ENCODE measurements around the gene PLP1.
"Not testable (repeated sequence)": the region's sequence is repeated elsewhere in the genome, so short reads cannot be mapped to it uniquely, and the experiment has no call there.

Gene PLP1, protein sequence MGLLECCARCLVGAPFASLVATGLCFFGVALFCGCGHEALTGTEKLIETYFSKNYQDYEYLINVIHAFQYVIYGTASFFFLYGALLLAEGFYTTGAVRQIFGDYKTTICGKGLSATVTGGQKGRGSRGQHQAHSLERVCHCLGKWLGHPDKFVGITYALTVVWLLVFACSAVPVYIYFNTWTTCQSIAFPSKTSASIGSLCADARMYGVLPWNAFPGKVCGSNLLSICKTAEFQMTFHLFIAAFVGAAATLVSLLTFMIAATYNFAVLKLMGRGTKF

GRCh38 chrX:103776546-103776945 lies at the start of gene PLP1:
Gene PLP1 (plus strand): TSS chrX:103776840. CDS start chrX:103776996, 156 bp downstream.
- DNase-seq = no peak

- DNase-seq = peak; percentile 14
Observed at GRCh38 chrX:103727115-103727514, 49.5 kb upstream of the PLP1 start.

- DNase-seq = no peak
Observed at GRCh38 chrX:103729015-103729414, 47.6 kb upstream of the PLP1 start.

- DNase-seq = no peak
Observed at GRCh38 chrX:103730147-103730795, 46.4 kb upstream of the PLP1 start.

DNA sequence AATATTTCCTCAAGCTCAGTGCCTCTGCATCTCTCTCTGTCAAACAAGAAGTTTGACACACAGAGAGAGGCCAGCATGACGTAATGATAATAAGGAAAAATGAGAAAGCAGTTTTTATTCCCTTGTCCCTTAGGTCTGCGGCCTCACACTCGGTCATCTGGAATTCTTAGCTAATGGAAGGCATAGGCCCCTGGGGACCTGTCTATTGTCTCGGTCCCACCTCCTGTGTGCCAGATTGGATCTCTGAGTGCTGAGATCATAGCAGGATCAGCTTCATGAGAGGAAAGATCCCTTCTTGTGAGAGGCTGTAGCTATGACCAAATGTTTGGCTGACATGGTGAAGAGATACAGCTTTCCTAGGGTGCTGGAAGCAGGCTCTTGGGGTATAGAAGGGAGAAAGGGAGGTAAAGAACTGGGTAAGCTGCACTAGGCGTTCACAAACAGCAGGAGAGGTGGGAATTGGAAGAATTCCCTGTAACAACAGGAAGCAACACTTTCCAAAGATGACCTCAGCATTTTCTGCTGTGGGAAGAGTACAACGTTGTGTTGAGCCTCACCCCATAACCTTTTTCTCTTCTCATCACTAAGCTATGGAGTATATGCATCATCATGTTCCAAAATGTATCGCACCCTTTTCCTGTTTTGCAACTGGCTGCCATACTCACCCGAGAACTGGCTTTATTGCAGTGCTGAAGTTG lies 45.7 kb upstream of the PLP1 start:
- DNase-seq = peak; percentile 19

GRCh38 chrX:103733017-103733416 lies 43.6 kb upstream of the PLP1 start:
- no peak for DNase-seq

GRCh38 chrX:103734125-103734760 lies 42.4 kb upstream of the PLP1 start:
- peak; percentile 89 for DNase-seq

- DNase-seq = no peak
Observed at GRCh38 chrX:103737696-103738095, 38.9 kb upstream of the PLP1 start.

- DNase-seq = peak; percentile 47
Observed at GRCh38 chrX:103739421-103739820, 37.2 kb upstream of the PLP1 start.

DNA sequence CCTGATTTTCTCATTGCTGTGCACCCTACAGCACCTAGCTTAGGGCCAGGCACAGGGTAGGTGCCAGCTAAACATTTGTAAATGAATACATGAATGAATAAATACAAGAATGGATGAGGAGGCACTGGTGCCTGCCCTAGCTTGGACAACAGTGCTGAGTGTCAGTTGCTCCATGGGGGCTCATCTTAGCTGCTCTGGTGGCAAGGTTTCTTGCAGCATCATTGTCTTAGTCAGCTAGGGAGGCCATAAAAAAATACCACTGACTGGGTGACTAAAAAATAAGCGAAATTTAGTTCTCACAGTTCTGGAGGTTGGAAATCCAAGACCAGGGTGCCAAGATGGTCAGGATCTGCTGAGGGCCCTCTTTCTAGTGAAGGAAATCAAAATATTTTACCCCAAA lies 34.8 kb upstream of the PLP1 start:
- no peak for DNase-seq

- no peak for DNase-seq
Observed at GRCh38 chrX:103742339-103742738, 34.3 kb upstream of the PLP1 start.

DNA sequence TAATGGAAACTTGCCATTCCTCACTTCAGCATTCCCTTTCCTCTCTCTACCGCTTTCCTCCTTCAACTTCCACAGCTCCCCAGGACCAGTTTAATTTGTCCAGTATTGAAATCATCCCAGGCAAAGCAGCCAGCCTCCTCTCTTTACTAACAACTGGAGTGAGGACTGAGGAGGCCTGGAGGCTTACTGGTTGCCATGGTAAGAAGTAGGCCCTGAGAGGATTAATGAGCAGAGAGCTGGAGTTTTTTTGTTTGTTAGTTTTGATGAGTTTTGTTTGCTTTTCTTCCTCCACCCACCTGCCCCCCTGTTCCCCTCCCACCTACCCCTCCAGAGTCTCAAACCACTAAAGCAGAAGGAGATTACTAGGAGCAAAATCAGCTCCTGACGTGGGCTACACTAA lies 29.5 kb upstream of the PLP1 start:
- DNase-seq = no peak

GRCh38 chrX:103754401-103754800 lies 22.2 kb upstream of the PLP1 start:
- peak; percentile 84 for DNase-seq

GRCh38 chrX:103756736-103757135 lies 19.9 kb upstream of the PLP1 start:
- no peak for DNase-seq

- no peak for DNase-seq
Observed at GRCh38 chrX:103758555-103758954, 18.1 kb upstream of the PLP1 start.

DNA sequence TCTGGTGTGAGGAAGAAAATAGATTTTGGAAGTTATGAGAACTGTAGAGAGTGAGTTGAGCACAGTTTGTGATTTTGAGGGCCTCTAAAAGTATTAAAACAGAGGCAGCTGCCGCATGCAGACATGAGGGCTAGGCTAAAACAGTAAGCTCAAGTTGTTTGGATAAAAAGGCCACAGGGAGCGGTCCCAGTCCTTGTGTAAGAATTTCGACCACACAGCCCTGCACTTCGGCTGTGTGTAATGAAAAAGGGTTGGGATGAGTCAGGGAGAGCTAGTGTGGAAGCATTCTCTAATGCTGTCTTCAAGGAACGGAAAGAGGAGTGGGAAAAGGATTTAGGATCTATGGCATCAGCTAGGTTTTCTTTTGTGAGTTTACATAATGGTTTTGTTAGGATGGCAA lies 13.1 kb upstream of the PLP1 start:
- not testable (repeated sequence) for DNase-seq

DNA sequence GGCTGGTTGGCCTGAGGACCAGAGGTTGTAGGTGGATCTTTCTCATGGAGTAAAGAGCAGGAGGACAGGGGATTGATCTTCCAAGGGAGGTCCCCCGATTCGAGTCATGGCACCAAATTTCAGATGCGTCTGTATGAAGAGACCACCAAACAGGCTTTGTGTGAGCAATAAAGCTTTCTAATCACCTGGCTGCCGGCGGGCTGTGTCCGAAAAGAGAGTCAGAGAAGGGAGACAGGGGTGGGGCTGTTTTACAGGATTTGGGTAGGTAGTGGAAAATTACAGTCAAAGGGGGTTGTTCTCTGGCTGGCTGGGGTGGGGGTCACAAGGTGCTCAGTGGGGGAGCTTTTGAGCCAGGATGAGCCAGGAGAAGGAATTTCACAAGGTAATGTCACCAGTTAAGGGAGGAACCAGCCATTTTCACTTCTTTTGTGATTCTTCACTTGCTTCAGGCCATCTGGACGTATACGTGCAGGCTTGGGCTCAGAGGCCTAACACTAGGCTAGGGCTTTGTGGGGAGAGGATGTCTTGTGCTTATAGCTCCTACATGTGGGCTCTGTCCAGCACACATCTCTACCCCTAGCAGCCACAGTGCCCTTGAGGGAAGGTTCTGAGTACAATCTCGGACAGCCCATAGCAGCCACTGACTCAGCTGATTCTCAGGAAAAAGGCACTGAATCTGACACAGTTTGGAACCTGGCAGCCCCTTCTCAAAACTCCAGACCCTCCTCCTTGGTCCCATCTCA lies 9.7 kb upstream of the PLP1 start:
- DNase-seq = not testable (repeated sequence)

GRCh38 chrX:103773445-103773844 lies 3.2 kb upstream of the PLP1 start:
- DNase-seq = no peak

DNA sequence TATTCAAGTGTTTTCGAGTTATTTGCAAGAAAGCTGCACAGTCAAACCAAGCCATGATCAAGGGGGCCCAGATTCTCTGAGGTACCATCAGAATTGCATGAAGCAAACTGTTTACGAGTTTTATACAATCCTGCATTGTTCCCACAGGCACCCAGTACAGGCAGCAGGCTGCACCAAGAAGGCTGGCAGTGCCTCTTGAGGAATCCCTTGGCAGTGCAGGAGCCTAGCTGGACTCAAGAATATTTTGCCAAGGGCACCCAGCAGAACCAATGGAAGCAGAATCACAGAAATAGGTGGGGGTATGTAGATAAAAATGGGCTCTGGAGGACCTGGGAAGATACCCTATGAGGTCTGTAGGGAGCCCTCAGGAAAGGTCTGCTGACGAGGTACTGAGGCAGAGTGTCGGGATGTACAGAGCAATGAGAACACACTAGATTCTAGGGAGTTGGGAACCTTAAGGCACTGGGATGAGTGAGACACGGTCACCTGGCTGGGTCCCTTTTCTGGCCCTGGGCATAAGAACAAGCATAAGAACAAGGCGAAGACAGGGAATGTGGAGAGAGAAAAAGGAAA lies 2.5 kb upstream of the PLP1 start:
- peak; percentile 57 for DNase-seq

- peak; percentile 29 for DNase-seq
Observed at GRCh38 chrX:103779141-103779789, 2.6 kb downstream of the PLP1 start.

DNA sequence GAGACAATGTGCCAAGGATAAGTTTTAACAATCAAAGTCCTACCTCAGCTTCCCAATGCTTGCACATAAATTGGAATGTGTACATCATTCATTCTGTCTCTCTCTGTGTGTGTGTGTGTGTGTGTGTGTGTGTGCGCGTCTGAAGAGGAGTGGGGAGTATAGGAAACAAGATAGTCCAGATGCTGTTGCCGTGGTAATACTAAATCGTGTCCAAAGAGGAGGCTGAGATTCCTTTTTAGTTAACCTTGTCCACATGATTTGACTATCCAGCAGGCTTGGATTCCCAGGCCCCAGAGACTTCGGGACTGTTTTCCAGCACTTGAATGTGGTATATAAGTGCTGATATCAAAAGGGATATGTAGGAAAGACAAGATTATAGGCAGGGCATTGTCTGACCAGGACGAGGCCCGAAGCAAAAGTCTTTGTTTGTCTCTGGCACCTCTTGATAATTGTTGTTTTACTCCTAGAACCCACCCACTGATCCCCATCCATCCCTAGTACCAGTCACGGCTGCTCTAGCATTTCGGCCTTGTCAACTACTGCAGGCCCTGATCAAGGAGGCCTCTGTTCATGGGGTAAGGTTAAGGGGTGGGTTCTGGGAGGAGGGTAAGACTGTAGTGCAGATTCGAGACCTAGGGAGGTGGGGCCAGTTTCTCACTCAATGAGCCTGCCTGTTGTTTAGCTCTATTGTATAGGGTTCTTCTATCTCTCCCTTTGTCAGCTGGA lies 3.9 kb downstream of the PLP1 start:
- DNase-seq = no peak
